ENCODE data around the gene NARS2.

DNA sequence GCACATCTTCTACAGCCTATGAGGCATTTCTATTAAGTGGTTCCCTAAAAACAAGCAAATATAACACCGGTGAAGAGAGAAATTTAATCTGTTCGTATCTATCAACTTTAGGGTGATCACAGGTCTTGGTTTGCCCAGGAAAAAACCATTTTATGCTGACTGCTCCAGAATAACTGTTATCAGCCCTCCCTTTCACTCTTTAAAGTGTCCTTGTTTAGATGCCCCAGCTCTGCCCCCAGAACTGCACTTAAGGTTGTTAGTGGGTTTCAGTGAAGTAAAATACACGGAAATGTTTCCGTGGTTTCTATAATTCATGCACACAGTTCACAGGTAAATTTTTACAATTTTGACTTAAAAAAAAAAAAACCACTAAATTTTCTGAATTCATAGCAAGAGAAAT lies 70.0 kb downstream of the NARS2 start:
- no peak for TF ChIP-seq CTCF (conservative IDR thresholded peaks at IDR 0.05 in 1 of 2, IDR thresholded peaks at IDR 0.05 in 1 of 2; ENCODE audit: extremely low read depth in 1 of 2, insufficient read depth in 1 of 2, low read depth in 1 of 2, low read length in 2 of 2)
- no peak for TF ChIP-seq EZH2 (IDR thresholded peaks at IDR 0.05; ENCODE audit: borderline replicate concordance, low read length)

Measured in mammary epithelial cell (primary cell).